ENCODE data around the gene VWC2L.

The VWC2L gene

GRCh38 chr2:214410918-214411554, at the start of gene VWC2L:
TSS of gene VWC2L (plus strand) at chr2:214411054. CDS start at chr2:214414194, 3,140 bp downstream.
- peak; percentile 31 for DNase-seq

GRCh38 chr2:214361116-214361515, 49.7 kb upstream of the VWC2L start:
- no peak for DNase-seq

GRCh38 chr2:214365549-214365948, 45.3 kb upstream of the VWC2L start:
- DNase-seq = no peak

GRCh38 chr2:214367171-214367570, 43.7 kb upstream of the VWC2L start:
- DNase-seq = no peak

GRCh38 chr2:214376618-214377285, 34.1 kb upstream of the VWC2L start:
- DNase-seq = no peak

- no peak for DNase-seq
Measured at GRCh38 chr2:214377286-214377624, 33.6 kb upstream of the VWC2L start.

GRCh38 chr2:214378455-214379103, 32.3 kb upstream of the VWC2L start:
- no peak for DNase-seq

- DNase-seq = no peak
Measured at GRCh38 chr2:214379227-214379626, 31.6 kb upstream of the VWC2L start.

- DNase-seq = no peak
Measured at GRCh38 chr2:214380681-214381080, 30.2 kb upstream of the VWC2L start.

GRCh38 chr2:214382229-214382628, 28.6 kb upstream of the VWC2L start:
- no peak for DNase-seq

GRCh38 chr2:214386720-214387119, 24.1 kb upstream of the VWC2L start:
- DNase-seq = no peak

GRCh38 chr2:214389334-214389733, 21.5 kb upstream of the VWC2L start:
- DNase-seq = no peak

- no peak for DNase-seq
Measured at GRCh38 chr2:214393796-214394195, 17.1 kb upstream of the VWC2L start.

- no peak for DNase-seq
Measured at GRCh38 chr2:214395040-214395439, 15.8 kb upstream of the VWC2L start.

- no peak for DNase-seq
Measured at GRCh38 chr2:214401580-214401979, 9.3 kb upstream of the VWC2L start.

- no peak for DNase-seq
Measured at GRCh38 chr2:214410128-214410775, 602 bp upstream of the VWC2L start.

- no peak for DNase-seq
Measured at GRCh38 chr2:214412679-214413078, 1.8 kb downstream of the VWC2L start.

GRCh38 chr2:214436470-214436869, 25.6 kb downstream of the VWC2L start:
- no peak for DNase-seq

GRCh38 chr2:214450118-214450894, 39.5 kb downstream of the VWC2L start:
- no peak for DNase-seq

GRCh38 chr2:214451516-214452275, 40.8 kb downstream of the VWC2L start:
- DNase-seq = no peak

- DNase-seq = no peak
Measured at GRCh38 chr2:214465363-214466146, 54.7 kb downstream of the VWC2L start.

All from CD4-positive, alpha-beta T cell treated with Interleukin-17A for 4 hours (primary cell).